Measurements from ENCODE around the gene MTFR1L.
"Not testable (repeated sequence)": the region's sequence is repeated elsewhere in the genome, so short reads cannot be mapped to it uniquely, and the experiment has no call there.

Gene MTFR1L

DNA sequence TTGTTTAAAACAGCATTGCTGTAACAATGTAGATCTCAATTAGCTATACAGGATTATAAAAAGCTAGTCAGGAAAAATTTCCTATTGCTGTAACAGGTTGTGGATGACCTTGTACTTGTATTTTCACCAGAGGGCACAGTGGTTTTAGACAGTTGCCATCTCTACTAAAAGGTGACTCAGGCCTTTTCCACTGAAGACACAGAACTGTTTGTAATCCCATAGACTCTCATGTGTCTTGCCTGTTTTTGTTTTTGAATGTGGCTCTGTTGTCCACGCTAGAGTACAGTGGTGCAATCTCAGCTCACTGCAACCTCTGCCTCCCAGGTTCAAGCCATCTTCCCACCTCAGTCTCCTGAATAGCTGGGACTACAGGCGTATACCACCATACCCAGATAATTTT lies 5.9 kb downstream of the MTFR1L start:
- no peak for DNase-seq (ENCODE audit: low spot score)

DNA sequence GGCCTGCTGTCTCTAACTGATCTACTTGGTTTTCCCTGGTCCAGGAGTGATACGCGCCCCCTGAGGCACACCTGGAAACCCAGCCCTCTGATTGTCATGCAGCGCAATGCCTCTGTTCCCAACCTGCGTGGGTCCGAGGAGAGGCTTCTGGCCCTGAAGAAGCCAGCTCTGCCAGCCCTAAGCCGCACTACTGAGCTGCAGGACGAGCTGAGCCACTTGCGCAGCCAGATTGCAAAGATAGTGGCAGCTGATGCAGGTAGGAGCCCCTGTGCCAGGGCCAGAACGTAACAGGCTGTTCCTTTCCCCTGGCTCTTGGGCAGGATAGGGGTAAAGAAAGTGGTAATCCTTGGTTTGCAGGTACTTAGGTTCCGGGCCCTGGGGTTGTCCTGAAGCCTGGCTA lies 6.8 kb downstream of the MTFR1L start:
- no peak for DNase-seq (ENCODE audit: low spot score)

DNA sequence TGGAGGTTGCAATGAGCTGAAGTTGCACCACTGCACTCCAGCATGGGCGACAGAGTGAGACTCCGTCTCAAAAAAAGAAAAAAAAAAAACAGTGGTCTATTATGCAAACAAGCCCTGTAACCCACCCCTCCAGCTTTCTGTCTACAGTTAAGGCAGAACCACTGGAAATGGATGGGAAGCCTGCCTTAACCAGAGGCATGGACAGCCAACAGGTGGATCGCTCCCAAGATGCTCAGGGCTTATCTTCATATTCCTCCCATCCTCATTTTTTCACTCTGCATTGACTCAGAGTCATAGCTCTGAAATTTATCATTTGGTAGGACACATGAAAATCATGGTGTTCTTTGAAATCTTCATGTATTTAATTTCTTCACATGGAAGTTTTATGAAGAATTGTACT lies 8.7 kb downstream of the MTFR1L start:
- no peak for DNase-seq (ENCODE audit: low spot score)

DNA sequence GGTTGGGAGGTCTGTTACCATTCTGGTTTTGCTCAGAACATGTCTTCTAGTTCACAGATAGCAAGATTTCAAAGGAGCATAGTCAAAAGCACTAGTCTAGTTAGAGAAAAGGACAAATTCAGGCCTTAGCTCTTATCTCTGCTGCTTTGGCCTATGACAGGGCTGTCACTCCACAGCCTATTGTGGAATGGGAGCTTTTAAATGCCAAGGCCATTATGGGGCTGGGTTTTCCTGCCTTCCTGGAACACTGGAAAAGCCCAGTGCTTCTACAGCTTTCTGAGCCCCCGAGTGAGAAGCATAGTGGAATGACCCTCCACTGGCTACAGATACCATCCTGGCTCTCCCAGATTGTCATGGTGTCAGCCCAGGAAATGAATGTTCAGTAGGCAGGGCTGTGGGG lies 9.3 kb downstream of the MTFR1L start:
- DNase-seq (ENCODE audit: low spot score), result no peak

- no peak for DNase-seq (ENCODE audit: low spot score)
Observed at GRCh38 chr1:25831569-25832196, 11.9 kb downstream of the MTFR1L start.

DNA sequence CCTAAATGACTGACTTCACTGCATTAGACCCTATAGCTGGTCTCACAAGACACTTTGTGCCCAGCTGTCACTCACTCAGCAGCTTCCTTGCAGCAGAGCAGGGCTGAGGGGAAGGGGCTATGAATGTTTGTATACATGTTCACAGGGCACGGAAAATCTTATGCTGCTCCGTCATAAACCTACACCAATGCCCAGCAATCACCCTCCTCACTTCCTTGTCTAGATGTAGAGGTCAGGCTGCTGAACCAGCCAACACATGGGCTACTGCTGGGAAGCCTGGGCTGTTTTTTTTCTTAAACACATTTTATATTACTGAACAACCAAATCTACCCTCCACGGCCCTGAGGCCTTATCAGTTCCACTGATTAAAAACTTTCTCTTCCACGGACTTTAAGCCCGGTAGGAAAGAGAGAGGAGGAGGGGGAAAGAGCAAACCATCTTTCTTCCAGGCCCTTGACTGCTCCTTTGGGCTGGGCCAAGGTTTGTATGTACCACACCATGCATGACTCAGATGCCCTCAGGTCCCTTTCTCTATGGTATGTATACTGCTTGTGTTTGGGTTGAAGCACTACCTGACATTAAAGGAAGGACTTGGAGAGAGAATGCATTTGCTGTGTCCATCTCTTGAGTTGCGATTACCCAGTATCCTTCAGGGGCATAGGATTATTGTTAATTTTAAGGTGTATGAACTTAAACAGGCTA lies 12.7 kb downstream of the MTFR1L start:
- no peak for DNase-seq (ENCODE audit: low spot score)

DNA sequence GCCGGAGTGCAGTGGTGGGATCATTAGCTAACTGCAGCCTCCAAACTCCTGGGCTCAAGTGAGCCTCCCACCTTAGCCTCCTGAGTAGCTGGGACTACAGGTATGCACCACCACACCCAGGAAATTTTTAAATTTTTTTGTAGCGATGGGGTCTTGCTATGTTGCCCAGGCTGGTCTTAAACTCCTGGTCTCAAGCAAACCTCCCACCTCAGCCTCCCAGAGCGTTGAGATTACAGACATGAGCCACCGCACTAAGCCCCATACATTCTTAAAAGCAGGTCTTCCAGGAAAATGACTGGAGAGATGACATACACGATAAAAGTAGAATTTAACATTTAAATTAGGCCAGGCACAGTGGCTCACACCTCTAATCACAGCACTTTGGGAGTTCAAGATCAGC lies 13.4 kb downstream of the MTFR1L start:
- DNase-seq (ENCODE audit: low spot score), result no peak

DNA sequence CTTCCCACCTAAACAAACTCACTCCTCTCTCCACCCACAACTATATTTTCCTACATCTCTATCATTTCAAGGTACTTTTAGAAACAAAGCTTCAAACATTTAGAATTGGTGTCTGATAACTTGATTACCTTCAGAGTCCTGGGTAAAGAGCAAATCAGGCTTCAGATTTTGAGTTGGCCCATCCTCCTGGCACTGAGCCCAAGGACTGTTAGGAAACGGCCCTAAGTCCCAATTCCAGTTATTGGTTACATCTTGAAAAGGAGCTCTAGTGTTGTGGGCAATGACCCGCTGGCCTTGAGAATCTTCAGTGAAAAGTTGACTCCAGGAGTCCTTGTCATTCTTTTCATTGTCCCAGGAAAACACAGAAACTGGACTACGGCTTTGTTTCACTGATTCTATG lies 15.1 kb downstream of the MTFR1L start:
- no peak for DNase-seq (ENCODE audit: low spot score)

DNA sequence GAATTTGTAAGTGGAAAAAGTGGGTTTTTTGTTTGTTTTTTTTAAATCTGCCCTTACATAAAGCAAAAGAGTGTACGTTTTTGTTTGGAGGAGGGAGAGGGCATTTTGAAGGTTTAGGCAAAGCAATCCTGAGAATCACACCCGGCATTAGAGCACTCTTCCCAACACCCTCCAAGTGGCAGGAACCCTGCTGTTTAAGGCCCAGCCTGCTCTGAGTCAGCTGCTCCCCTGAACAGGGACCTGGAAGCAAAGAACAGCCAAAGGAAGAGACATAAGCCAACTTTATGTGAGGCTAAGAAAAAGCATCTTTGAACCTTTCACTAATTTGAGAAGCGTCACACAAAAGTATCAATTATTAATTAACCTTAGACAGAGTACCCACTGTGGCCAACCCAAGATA lies 16.9 kb downstream of the MTFR1L start:
- DNase-seq (ENCODE audit: low spot score), result no peak

DNA sequence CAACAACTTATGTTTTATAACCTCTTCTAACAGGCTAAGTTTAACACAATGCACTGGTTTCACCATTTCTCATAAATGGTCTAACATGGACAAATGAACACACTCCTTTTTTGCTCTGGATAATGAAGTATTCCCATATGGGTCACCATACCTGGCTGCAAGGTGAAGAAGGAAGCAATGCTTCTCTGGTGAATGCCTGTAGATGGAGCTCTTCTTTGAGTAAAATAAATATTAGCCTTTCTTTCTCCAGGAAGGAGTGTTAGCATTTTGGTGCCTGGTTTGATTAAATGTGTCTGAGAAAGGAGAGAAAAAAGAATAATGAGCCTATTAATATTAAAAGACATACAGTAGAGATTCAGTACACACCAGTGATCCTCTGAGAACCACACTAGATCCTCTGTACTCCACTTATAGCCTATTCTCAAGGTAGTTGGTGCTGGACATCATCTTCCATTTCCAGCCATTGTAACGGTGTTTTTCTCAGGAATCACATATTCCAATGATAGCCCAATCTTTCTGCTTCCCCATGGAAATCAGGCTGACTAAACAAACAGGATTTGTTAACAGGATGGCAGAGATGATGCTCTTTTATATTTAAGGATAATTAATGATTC lies 17.6 kb downstream of the MTFR1L start:
- no peak for DNase-seq (ENCODE audit: low spot score)

- not testable (repeated sequence) for DNase-seq (ENCODE audit: low spot score)
Observed at GRCh38 chr1:25839808-25840207, 20.1 kb downstream of the MTFR1L start.

- no peak for DNase-seq (ENCODE audit: low spot score)
Observed at GRCh38 chr1:25843483-25843882, 23.7 kb downstream of the MTFR1L start.

DNA sequence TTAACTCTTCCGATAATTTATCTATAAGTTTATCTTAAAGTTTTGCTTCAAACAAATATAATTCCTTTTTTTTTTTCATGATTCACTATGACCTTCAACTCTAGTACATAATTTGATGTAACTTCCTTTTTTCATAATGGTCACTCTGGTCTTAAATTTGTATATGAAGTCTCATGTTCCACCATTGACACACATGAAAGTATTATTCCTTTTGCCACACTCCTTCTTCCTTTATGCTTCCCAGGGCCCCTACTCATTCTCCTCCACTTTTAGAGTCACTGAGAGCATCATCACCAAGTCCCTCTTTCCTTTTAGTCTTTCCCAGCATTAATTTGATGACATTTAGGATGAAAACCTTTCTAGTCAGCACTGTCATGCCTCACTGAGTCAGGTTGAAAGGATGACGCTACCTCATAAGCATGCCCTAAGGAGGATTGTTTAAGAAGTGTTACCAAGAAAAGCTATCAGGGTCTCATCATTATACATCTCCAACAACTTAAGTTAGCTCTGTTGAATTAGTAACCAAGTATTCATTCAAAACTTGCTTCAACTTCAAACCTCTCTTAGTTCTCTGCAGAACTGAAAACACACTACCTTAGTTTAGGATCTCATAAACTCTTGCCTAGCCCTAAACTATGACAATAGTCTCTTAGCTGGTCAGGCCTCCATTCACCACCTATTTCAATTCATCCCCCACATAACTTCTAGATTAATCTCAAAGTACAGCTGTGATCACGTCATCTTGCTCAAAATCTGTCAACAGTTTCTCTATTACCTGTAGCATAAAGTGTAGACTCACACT lies 25.0 kb downstream of the MTFR1L start:
- no peak for DNase-seq (ENCODE audit: low spot score)

GRCh38 chr1:25845664-25846063 lies 25.9 kb downstream of the MTFR1L start:
- no peak for DNase-seq (ENCODE audit: low spot score)

GRCh38 chr1:25847929-25848328 lies 28.2 kb downstream of the MTFR1L start:
- no peak for DNase-seq (ENCODE audit: low spot score)

DNA sequence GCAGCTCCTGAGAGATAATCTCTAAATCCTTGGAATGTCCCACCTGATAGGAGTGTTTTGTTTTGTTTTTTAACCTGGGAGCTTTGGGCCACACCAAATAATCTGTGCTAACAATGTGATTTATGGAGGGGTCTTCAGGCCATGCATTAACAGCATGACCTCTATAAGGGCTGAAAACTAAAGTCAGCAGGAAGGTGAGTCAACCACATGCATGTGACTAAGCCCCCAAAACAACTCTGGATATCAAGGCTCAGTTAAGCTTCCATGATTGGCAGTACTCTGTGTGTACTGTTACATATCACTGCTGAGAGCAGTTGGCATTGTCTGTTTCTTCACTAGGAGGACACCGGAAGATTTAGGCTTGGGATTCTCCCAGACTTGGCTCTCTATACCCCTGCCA lies 28.8 kb downstream of the MTFR1L start:
- DNase-seq (ENCODE audit: low spot score), result no peak

DNA sequence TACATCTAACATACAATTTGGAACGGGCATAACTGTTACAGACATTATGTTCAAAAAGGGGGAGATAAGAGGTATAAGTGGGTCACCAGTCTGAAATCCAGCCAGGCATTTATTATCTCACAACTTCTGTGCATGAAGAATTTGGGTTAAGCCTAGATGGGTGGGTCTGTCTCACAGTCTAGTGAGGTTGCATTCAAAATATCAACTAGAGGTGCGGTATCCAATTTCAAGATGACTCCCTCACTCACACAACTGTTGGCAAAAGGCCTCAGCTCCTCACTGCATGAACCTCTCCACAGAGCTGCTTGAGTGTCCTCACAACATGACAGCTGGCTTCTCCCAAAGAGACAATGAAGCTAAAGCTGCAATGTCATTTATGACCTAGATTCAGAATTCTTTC lies 34.8 kb downstream of the MTFR1L start:
- DNase-seq (ENCODE audit: low spot score), result no peak

DNA sequence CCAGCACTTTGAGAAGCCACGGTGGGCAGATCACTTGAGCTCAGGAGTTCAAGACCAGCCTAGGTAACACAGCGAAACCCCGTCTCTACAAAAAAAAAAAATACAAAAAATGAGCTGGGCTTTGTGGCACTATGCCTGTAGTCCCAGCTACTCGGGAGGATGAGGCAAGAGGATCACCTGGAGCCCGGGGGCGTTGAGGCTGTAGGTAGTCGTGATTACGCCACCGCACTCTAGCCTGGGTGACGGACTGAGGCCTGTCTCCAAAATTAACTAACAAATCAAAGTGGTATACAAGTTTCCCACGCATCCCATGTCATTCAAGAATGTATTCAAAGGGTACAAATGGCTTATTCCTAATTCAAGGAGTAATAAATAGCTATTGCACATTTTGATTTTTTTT lies 37.1 kb downstream of the MTFR1L start:
- no peak for DNase-seq (ENCODE audit: low spot score)

GRCh38 chr1:25858494-25858893 lies 38.7 kb downstream of the MTFR1L start:
- DNase-seq (ENCODE audit: low spot score), result no peak

DNA sequence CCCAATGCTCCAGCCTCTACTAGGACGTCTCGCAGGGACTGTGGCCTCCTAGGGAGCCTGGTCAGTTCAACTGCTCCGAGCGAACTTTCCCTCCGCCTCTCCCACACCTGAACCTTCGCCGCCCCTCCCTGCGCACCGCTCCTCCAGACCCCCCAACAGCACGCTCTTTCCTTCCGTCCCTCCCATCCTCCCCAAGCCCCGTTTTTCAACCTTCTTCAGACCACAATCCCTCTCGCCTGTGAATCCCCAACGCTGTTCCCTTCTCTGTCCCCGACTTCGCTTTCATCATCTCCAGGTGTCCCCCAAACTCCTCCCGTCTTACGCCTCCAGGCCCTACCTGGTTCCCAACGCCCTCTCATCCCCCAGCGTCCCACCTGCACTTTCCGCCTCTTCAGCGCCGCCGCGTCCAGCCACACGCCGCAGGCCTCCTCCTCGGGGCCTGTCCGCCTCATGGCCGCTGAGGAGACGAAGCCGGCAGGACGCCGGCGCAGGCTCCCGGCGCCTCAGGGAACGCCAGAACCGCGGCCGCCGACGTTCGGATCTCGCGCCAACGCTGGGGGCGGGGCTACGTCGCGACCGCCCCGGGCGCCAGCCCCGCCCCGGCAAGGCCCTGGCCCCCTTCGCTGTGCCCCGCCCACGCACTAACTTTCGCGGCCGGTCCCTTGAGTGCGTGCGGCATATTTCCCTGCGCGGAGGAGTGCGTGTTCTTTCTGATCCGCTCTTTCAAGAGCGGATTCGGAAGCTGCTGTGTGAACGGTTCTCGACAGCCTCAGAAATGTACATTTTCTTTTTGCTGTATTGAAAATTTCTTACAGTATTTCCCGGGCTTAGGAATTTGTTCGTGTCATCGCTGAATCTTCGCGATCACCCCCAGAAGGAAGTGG lies 39.4 kb downstream of the MTFR1L start, which contains the start of gene AUNIP:
Gene AUNIP, minus strand, starts transcription at position 552 of the 884 bp plus-strand sequence. Its CDS starts 100 bp downstream, at position 452.
- DNase-seq (ENCODE audit: low spot score), result peak; percentile 77

All from SK-N-DZ (cell line).